ENCODE results near the gene F8A1.
"Not testable (repeated sequence)": the region's sequence is repeated elsewhere in the genome, so short reads cannot be mapped to it uniquely, and the experiment has no call there.

The F8A1 gene

DNA sequence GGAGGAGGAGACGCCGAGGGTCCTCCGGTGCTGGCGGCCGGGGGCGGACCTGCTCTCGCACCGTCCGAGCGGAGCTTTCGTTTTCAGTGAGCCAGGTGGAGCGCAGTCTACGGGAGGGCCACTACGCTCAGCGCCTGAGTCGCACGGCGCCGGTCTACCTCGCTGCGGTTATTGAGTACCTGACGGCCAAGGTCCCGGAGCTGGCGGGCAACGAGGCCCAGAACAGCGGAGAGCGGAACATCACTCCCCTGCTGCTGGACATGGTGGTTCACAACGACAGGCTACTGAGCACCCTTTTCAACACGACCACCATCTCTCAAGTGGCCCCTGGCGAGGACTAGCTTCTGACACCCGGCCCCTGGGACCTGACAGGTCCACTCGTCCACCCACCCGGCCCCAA is 1.1 kb upstream of the F8A1 start:
- not testable (repeated sequence) for ATAC-seq

DNA sequence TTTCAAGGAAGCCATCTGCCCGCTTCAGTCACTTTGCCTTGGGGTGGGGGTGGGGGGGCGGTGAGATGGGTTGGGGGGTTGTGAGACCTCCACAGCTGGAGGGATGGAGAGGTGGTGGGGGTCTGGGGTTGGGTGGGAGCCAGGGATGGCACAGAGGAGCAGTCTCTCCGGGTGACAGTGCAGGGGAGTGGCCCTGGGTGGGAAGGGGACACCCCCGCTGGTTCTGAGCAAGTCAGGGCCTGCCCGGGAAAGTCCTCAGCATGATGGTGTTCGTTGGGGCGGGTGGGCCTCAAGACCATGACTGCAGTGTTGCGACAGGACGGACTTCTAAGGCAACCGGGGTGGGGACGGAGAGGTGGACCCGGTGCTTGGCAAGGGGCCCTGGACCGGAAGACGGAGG is 606 bp upstream of the F8A1 start:
- not testable (repeated sequence) for ATAC-seq

DNA sequence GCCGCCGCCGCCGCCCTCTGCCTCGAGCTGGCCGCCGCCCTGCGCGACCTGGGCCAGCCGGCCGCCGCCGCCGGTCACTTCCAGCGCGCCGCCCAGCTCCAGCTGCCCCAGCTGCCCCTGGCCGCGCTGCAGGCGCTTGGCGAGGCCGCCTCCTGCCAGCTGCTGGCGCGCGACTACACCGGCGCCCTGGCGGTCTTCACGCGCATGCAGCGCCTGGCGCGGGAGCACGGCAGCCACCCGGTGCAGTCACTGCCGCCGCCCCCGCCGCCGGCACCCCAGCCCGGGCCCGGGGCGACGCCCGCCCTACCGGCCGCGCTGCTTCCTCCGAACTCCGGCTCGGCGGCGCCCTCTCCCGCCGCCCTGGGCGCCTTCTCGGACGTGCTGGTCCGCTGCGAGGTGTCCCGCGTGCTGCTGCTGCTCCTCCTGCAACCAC is 650 bp downstream of the F8A1 start:
- peak; percentile 48 for ATAC-seq

DNA sequence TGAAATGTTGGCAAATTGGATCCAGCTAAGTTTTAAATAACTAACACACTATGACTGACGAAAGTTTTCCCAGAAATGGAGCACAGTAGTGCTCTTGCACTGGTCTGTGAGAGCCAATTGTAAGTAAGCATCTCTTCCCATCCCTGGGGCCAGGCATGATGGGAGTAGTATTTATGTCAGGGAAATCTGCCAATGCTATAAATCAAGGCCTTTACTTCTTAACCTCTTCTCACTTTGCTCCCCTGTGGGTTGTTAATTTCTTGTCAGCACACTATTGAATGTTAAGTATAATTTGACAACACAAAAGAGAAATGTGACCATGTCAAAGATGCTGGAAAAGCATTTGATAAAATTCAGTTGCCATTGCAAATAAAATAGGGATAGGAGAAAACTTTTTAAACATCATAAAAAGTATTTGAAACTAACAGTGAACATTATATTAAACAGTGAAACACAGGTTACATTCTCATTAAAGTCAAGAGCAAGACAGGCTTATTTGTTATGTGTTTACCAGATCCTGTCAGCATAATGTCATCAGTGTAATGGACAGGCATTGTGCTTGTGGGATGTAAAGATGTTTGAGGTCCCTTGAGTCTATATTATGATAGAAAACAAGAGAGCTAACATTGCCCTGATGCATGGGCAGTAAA is 5.0 kb downstream of the F8A1 start:
- ATAC-seq: no peak
- TF ChIP-seq ZNF8 (CRISPR knock-in tag; IDR thresholded peaks at IDR 0.05): no peak
- TF ChIP-seq OSR1 (CRISPR knock-in tag; IDR thresholded peaks at IDR 0.05): no peak
- no peak for TF ChIP-seq TOX (CRISPR knock-in tag; IDR thresholded peaks at IDR 0.05; ENCODE audit: borderline replicate concordance)
- no peak for TF ChIP-seq ZNF565 (CRISPR knock-in tag; conservative IDR thresholded peaks at IDR 0.05; ENCODE audit: low read depth)
- TF ChIP-seq ISL1 (CRISPR knock-in tag; IDR thresholded peaks at IDR 0.05): no peak
- TF ChIP-seq, protein P1, sequence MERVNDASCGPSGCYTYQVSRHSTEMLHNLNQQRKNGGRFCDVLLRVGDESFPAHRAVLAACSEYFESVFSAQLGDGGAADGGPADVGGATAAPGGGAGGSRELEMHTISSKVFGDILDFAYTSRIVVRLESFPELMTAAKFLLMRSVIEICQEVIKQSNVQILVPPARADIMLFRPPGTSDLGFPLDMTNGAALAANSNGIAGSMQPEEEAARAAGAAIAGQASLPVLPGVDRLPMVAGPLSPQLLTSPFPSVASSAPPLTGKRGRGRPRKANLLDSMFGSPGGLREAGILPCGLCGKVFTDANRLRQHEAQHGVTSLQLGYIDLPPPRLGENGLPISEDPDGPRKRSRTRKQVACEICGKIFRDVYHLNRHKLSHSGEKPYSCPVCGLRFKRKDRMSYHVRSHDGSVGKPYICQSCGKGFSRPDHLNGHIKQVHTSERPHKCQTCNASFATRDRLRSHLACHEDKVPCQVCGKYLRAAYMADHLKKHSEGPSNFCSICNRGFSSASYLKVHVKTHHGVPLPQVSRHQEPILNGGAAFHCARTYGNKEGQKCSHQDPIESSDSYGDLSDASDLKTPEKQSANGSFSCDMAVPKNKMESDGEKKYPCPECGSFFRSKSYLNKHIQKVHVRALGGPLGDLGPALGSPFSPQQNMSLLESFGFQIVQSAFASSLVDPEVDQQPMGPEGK (CRISPR knock-in tag; IDR thresholded peaks at IDR 0.05; ENCODE audit: borderline replicate concordance): no peak
- TF ChIP-seq, protein P2, sequence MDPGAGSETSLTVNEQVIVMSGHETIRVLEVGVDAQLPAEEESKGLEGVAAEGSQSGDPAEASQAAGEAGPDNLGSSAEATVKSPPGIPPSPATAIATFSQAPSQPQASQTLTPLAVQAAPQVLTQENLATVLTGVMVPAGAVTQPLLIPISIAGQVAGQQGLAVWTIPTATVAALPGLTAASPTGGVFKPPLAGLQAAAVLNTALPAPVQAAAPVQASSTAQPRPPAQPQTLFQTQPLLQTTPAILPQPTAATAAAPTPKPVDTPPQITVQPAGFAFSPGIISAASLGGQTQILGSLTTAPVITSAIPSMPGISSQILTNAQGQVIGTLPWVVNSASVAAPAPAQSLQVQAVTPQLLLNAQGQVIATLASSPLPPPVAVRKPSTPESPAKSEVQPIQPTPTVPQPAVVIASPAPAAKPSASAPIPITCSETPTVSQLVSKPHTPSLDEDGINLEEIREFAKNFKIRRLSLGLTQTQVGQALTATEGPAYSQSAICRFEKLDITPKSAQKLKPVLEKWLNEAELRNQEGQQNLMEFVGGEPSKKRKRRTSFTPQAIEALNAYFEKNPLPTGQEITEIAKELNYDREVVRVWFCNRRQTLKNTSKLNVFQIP (CRISPR knock-in tag; IDR thresholded peaks at IDR 0.05; ENCODE audit: borderline replicate concordance, low read depth): no peak
- TF ChIP-seq CSDC2 (CRISPR knock-in tag; IDR thresholded peaks at IDR 0.05): no peak
- TF ChIP-seq, protein P3, sequence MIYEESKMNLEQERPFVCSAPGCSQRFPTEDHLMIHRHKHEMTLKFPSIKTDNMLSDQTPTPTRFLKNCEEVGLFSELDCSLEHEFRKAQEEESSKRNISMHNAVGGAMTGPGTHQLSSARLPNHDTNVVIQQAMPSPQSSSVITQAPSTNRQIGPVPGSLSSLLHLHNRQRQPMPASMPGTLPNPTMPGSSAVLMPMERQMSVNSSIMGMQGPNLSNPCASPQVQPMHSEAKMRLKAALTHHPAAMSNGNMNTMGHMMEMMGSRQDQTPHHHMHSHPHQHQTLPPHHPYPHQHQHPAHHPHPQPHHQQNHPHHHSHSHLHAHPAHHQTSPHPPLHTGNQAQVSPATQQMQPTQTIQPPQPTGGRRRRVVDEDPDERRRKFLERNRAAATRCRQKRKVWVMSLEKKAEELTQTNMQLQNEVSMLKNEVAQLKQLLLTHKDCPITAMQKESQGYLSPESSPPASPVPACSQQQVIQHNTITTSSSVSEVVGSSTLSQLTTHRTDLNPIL (CRISPR knock-in tag; IDR thresholded peaks at IDR 0.05; ENCODE audit: low read depth): no peak

DNA sequence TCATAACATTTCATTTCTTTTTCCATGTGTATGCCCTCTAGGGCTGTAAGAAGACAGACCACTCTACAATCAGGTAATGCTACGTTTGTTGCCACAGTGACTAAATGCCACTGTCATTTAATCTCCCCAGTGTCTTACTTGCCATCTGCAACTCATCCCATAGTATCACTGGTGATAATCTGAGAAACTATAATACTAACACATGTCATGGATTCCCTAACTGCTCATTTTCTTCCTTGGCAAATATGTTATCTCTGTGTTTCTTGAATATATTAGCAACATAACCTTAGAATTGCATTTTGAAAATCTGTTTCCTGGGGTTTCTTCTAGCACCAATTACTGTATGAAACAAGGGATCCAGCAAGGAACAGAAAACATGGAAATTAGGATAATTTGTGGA is 6.1 kb downstream of the F8A1 start:
- no peak for TF ChIP-seq ZNF565 (CRISPR knock-in tag; conservative IDR thresholded peaks at IDR 0.05; ENCODE audit: low read depth)
- no peak for TF ChIP-seq ZFP3 (CRISPR knock-in tag; IDR thresholded peaks at IDR 0.05)
- no peak for TF ChIP-seq ISL1 (CRISPR knock-in tag; IDR thresholded peaks at IDR 0.05)
- no peak for TF ChIP-seq GLIS3 (CRISPR knock-in tag; IDR thresholded peaks at IDR 0.05)
- no peak for TF ChIP-seq ZFP30 (CRISPR knock-in tag; IDR thresholded peaks at IDR 0.05)
- no peak for TF ChIP-seq TOX (CRISPR knock-in tag; IDR thresholded peaks at IDR 0.05; ENCODE audit: borderline replicate concordance)
- TF ChIP-seq PPARA (CRISPR knock-in tag; IDR thresholded peaks at IDR 0.05; ENCODE audit: borderline replicate concordance): no peak
- ATAC-seq: no peak

DNA sequence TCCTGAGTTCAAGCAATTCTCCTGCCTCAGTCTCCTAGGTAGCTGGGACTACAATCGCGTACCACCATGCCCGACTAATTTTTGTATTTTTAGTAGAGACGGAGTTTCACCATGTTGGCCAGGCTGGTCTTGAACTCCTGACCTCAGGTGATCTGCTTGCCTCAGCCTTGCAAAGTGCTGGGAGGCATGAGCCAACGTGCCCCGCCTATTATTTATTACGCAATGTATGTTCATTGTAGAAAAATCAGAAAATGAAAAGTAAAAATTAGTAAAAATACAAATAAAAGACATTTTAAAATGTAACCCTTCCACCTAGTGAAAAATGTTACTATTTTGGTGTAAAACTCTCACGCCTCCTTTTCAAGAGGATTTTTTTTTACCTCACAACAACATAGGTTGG is 14.2 kb downstream of the F8A1 start:
- TF ChIP-seq ZNF70 (CRISPR knock-in tag; IDR thresholded peaks at IDR 0.05) (no peak), RARB (CRISPR knock-in tag; IDR thresholded peaks at IDR 0.05) (no peak), ZC3H10 (CRISPR knock-in tag; IDR thresholded peaks at IDR 0.05) (no peak), ZNF565 (CRISPR knock-in tag; conservative IDR thresholded peaks at IDR 0.05; ENCODE audit: low read depth) (no peak), ZFP30 (CRISPR knock-in tag; IDR thresholded peaks at IDR 0.05) (no peak)
- ATAC-seq: no peak

DNA sequence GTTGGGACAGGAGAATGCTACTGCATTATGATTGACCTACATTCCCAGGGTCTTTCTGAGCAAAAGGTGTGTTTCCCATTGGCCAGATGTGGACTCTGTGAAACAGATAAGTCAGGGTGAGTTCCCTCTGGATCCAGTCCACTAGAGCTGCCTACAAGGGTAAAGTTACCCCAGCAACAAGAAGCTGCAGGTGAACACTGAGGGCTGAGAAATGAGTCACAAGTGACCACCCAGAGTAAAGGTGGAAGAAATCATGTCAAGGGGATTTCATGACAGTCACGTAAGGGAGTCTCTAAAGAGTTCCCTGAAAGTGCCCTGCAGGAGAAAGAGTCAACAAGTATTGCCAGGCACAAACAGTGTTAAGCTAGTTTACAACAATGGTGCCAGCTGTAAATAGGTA is 16.3 kb downstream of the F8A1 start:
- no peak for ATAC-seq
- TF ChIP-seq ISL1 (CRISPR knock-in tag; IDR thresholded peaks at IDR 0.05): no peak
- no peak for TF ChIP-seq BACH2 (CRISPR knock-in tag; IDR thresholded peaks at IDR 0.05; ENCODE audit: borderline replicate concordance)
- no peak for TF ChIP-seq TCF4 (CRISPR knock-in tag; IDR thresholded peaks at IDR 0.05; ENCODE audit: borderline replicate concordance)
- no peak for TF ChIP-seq CSDC2 (CRISPR knock-in tag; IDR thresholded peaks at IDR 0.05)
- TF ChIP-seq, protein P4, sequence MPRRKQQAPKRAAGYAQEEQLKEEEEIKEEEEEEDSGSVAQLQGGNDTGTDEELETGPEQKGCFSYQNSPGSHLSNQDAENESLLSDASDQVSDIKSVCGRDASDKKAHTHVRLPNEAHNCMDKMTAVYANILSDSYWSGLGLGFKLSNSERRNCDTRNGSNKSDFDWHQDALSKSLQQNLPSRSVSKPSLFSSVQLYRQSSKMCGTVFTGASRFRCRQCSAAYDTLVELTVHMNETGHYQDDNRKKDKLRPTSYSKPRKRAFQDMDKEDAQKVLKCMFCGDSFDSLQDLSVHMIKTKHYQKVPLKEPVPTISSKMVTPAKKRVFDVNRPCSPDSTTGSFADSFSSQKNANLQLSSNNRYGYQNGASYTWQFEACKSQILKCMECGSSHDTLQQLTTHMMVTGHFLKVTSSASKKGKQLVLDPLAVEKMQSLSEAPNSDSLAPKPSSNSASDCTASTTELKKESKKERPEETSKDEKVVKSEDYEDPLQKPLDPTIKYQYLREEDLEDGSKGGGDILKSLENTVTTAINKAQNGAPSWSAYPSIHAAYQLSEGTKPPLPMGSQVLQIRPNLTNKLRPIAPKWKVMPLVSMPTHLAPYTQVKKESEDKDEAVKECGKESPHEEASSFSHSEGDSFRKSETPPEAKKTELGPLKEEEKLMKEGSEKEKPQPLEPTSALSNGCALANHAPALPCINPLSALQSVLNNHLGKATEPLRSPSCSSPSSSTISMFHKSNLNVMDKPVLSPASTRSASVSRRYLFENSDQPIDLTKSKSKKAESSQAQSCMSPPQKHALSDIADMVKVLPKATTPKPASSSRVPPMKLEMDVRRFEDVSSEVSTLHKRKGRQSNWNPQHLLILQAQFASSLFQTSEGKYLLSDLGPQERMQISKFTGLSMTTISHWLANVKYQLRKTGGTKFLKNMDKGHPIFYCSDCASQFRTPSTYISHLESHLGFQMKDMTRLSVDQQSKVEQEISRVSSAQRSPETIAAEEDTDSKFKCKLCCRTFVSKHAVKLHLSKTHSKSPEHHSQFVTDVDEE (CRISPR knock-in tag; IDR thresholded peaks at IDR 0.05): no peak
- TF ChIP-seq, protein P5, sequence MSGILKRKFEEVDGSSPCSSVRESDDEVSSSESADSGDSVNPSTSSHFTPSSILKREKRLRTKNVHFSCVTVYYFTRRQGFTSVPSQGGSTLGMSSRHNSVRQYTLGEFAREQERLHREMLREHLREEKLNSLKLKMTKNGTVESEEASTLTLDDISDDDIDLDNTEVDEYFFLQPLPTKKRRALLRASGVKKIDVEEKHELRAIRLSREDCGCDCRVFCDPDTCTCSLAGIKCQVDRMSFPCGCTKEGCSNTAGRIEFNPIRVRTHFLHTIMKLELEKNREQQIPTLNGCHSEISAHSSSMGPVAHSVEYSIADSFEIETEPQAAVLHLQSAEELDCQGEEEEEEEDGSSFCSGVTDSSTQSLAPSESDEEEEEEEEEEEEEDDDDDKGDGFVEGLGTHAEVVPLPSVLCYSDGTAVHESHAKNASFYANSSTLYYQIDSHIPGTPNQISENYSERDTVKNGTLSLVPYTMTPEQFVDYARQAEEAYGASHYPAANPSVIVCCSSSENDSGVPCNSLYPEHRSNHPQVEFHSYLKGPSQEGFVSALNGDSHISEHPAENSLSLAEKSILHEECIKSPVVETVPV (CRISPR knock-in tag; IDR thresholded peaks at IDR 0.05): no peak
- TF ChIP-seq, protein P1 (CRISPR knock-in tag; IDR thresholded peaks at IDR 0.05; ENCODE audit: borderline replicate concordance): no peak
- TF ChIP-seq OSR1 (CRISPR knock-in tag; IDR thresholded peaks at IDR 0.05): no peak

All from SK-N-SH treated with all-trans-retinoic acid at 6 μM for 48 hours (cell line).